Brain pericyte (primary cell): ENCODE data around the gene STON1.
"Not testable (repeated sequence)": the region's sequence is repeated elsewhere in the genome, so short reads cannot be mapped to it uniquely, and the experiment has no call there.

Experiments
- DNase-seq: peaks from one replicate; pipeline ENCODE4 v3.0.0-alpha.2; 2012; ENCODE audit warnings: low read depth, low spot score

The STON1 gene

GRCh38 chr2:48530033-48530811, at the start of gene STON1:
Gene STON1 (plus strand): TSS chr2:48530154. CDS start chr2:48580634, 50,480 bp downstream.
- no peak for DNase-seq

GRCh38 chr2:48480526-48480925, 49.4 kb upstream of the STON1 start:
- no peak for DNase-seq

GRCh38 chr2:48482313-48482712, 47.6 kb upstream of the STON1 start:
- no peak for DNase-seq

DNA sequence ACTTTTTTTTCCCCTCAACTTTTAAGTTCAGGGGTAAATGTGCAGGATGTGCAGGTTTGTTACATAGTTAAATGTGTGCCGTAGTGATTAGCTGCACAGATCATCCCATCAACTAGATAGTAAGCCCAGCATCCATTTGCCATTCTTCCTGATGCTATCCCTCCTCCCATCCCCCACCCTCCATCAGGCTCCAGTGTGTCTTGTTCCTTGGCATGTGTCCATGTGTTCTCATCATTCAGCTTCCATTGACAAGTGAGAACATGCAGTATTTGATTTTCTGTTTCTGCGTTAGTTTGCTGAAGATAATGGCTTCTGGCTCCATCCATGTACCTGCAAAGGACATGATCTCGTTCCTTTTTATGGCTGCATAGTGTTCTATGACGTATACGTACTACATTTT, 47.2 kb upstream of the STON1 start:
- no peak for DNase-seq

GRCh38 chr2:48483506-48483905, 46.4 kb upstream of the STON1 start:
- DNase-seq: no peak

- DNase-seq: no peak
These were observed 46.0 kb upstream of the STON1 start for GRCh38 chr2:48483916-48484315.

- DNase-seq: no peak
These were observed 41.4 kb upstream of the STON1 start for GRCh38 chr2:48488545-48488944.

GRCh38 chr2:48496849-48497248, 33.1 kb upstream of the STON1 start:
- DNase-seq: no peak

DNA sequence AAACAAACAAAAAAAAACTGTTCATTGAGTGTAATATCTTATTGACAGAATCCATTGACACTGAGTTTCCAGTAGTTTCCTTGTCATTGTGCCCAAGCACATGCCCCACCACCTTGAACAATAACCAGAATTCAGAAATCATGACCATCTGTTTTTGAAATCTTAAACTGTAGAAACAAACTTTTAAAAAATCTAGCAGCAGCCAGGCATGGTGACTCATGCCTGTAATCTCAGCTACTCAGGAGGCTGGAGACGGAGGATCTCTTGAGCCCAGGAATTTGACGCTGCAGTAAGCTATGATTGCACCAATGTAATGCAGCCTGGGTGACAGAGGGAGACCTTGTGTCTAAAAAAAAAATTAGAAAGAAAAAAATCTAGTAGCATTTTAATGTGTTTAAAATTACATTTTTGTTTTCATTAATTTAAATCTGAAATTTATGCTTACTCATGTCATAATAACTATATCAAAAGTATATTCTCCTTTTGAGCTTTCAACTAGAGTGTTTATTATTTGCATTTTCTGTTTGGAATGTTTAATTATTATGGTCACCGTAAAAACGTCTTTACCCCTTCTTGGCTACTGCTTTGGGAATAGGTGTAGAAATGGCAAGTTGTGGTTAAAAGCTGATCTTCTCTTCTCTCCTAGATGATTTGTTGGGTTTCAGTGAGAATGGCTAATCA, 25.2 kb upstream of the STON1 start:
- DNase-seq: no peak

GRCh38 chr2:48507111-48507510, 22.8 kb upstream of the STON1 start:
- DNase-seq: no peak

DNA sequence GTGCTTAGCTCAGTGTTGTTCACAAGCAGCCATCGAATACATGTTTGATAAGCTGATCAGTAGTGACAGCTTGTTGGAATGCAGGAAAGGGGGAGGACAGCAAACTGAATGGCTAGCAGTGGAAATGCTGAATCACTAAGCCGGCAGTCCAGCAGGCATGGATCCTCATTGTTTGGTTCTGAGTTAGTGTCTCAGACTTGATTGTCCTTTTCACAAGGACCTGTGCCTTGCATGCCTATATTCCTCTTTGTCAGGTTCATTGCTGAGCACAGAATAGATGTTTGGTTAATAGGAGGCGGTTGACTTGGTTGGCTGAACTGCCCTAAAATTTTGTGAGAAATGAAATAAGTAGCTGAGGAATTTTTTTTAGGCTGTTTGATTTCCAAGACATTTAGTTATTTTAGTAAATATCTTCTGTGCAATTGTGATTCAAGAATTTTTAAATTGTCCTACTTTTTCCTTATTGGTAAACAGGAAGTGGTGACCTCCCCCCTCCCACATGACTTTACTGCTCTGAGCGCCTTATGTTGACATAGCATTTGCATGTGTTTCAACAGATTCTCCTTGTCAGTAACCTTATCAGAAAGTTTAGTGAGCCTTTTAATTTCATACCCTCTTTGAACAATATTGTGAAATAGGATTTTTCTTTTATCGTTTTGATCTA, 21.4 kb upstream of the STON1 start:
- DNase-seq: no peak

- no peak for DNase-seq
These were observed 19.6 kb upstream of the STON1 start for GRCh38 chr2:48510329-48510728.

GRCh38 chr2:48511849-48512470, 18.0 kb upstream of the STON1 start:
- DNase-seq: no peak

DNA sequence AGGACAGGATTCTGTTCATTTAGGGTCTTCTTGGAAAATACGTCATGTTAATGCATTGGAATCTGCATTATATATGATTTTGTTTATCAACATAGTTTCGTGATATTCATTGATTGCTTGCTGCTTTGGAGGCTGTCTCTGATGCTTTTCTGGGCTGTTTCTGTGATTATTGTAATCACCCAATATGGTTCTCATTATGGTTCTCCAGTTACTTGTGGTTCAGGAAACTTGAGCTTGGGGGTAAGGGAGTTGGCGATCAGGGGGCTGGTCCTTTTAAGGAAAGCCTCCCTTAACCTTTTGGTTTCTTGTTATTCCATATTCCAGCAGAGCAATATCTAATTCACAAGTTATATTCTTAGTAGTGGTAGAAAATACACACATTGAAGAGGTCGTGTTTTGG, 17.4 kb upstream of the STON1 start:
- no peak for DNase-seq

- DNase-seq: no peak
These were observed 15.5 kb upstream of the STON1 start for GRCh38 chr2:48514348-48515003.

DNA sequence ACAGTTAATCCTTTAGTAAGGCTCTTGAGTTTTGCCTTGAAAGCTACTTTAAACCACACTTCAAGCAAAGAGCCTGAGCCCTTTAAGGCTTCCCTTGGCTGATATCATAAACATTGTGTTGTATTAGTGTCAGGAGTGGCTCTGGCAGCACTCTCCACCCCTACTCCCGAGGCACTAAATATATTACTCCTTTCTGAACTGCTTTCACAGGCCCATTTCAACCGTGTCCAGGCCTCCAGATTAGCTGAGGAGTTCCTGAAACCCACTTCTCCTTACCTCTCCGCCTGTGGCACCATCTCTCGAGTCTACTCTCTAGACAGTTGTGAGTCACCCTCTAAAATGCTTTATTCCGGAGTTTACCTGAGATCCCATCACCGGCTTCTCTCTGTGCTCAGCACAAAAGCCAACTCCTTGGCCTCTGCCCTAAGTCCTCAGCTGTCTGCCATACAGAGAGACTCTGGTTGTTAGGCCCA, 14.4 kb upstream of the STON1 start:
- DNase-seq: no peak

DNA sequence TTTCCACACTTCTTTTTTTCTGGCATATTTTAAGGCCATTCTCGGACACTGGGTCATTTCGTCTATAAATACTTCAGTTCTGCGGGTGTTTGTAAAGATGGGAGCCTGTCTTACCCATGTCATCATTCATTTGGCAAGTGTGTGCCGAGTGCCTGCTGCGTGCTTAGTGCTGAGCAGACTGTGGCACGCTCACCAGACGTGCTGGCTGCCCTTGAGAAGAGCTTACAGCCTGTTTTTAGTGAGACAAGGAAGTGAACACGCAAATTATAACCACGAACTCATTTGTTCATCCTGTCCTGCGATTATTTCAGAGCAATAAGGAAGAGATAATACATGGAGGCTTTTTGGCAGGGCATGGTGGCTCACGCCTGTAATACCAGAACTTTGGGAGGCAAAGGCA, 10.4 kb upstream of the STON1 start:
- DNase-seq: no peak

DNA sequence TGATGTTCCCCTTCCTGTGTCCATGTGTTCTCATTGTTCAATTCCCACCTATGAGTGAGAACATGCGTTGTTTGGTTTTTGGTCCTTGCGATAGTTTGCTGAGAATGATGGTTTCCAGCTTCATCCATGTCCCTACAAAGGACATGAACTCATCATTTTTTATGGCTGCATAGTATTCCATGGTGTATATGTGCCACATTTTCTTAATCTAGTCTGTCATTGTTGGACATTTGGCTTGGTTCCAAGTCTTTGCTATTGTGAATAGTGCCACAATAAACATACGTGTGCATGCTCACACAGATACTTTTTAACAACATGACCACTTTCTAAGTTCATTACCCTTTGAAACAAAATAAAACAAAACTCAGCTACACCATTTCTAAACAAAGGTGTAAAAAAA, 5.2 kb upstream of the STON1 start:
- DNase-seq: not testable (repeated sequence)

DNA sequence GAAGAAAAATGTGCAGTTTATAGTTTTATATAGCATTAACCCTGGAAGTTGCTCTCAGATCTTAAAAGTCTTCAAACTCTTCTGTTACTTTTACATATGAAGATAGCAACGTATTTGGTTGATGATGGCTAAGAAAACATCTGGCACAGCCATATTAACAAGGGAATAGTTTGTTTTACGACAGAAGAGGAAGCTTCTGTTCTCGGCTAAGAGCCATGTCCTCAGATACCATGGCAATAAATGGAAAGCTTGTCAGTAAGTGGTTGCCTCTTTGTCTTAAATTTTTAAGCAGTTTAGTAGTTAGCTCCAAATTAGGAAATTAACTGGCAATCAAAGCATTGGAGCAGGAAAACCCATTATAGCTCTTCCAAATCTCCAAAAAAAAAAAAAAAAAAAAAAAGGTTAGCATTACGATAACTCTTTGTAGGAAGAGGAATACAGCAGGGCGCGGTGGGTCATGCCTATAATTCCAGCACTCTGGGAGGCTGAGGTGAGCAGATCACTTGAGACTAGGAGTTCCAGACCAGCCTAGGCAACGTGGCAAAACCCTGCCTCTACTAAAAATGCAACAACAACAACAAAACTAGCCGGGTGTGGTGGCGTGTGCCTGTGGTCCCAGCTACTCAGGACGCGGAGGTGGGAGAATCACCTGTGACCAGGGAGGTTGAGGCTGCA, 4.5 kb upstream of the STON1 start:
- DNase-seq: no peak

GRCh38 chr2:48527226-48527885, 2.6 kb upstream of the STON1 start:
- DNase-seq: no peak

DNA sequence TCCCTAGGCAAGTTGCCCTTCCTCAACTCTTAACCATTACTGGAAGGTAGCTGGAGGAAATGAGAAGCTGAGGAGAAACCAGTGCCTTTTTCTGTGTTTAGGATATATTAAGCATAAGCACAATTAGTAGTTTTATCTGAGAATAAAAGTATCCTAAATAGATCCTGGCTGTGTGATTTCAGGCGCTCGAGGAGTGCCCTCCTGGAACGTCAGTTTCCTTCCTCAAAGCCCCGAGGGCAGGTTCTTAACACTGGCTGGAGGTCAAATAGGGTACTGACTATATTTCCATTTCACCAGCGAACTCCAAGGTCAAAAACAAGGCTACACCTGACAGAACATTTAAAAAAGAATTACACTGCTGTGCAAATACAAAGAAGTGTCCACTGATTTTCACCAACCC, 1.5 kb upstream of the STON1 start:
- DNase-seq: no peak
